CD14-positive monocyte (primary cell): ENCODE measurements around the gene CYP46A1. TPM values are rescaled to one million over a fixed set of nuclear protein-coding genes. Genes with fewer than 3 reads are reported as not detected.

Source experiments
- DNase-seq, 3 donors: peaks; one replicate each; pipeline ENCODE4 v3.0.0-alpha.2; 2011 to 2022
- H2AFZ ChIP-seq: 2 replicates; pipeline ENCODE4 v1.6.0; 2012; ENCODE audit warnings: mild to moderate bottlenecking, low read depth, low read length, inconsistent platforms; ENCODE audit not compliant: insufficient read depth, poor library complexity, severe bottlenecking
- H3K27ac ChIP-seq, 2 donors: 1 replicate in 1 of 2; 2 replicates in 1 of 2; pipeline ENCODE4 v1.5.1; 2012 to 2013; ENCODE audit warnings: low read length in 2 of 2, control low read depth in 1 of 2, inconsistent platforms in 1 of 2, low read depth in 1 of 2, mild to moderate bottlenecking in 1 of 2
- H3K27me3 ChIP-seq, 2 donors: one replicate each; pipeline versions ENCODE4 v1.6.0 to v1.6.1; 2011 to 2013; ENCODE audit warnings: low read length in 2 of 2; ENCODE audit not compliant: control insufficient read depth in 2 of 2, insufficient read depth in 2 of 2
- H3K36me3 ChIP-seq, 2 donors: replicated peaks in 1 of 2; 1 replicate in 1 of 2; 2 replicates in 1 of 2; pipeline versions ENCODE4 v1.5.1 to v1.6.1; 2012 to 2013; ENCODE audit warnings: low read length in 2 of 2, control low read depth in 1 of 2, inconsistent platforms in 1 of 2, mild to moderate bottlenecking in 1 of 2; ENCODE audit not compliant: insufficient read depth in 2 of 2, control insufficient read depth in 1 of 2
- H3K4me1 ChIP-seq, 2 donors: 1 replicate in 1 of 2; 2 replicates in 1 of 2; pipeline versions ENCODE4 v1.5.1 to v1.6.1; 2012 to 2013; ENCODE audit warnings: low read length in 2 of 2, control low read depth in 1 of 2, inconsistent platforms in 1 of 2, mild to moderate bottlenecking in 1 of 2, moderate library complexity in 1 of 2; ENCODE audit not compliant: insufficient read depth in 2 of 2, control insufficient read depth in 1 of 2
- H3K4me2 ChIP-seq: replicated peaks from 2 replicates; pipeline ENCODE3; 2012; ENCODE audit warnings: low read length, moderate library complexity, mild to moderate bottlenecking; ENCODE audit not compliant: poor library complexity, severe bottlenecking; ENCODE audit errors: extremely low read depth
- H3K4me3 ChIP-seq, 3 experiments: fragments of 200-600 bp in 1 of 3; sonication (generic) in 1 of 3; replicated peaks in 1 of 3; 1 replicate in 2 of 3; 2 replicates in 1 of 3; pipeline ENCODE4 v1.5.1; 2011 to 2013; ENCODE audit warnings: low read length in 3 of 3, mild to moderate bottlenecking in 3 of 3, control low read depth in 2 of 3, low read depth in 2 of 3, inconsistent platforms in 1 of 3, moderate library complexity in 1 of 3
- H3K79me2 ChIP-seq: 2 replicates; pipeline ENCODE4 v1.6.0; 2012; ENCODE audit warnings: mild to moderate bottlenecking, control low read depth, inconsistent platforms, low read length, moderate library complexity; ENCODE audit not compliant: insufficient read depth
- H3K9ac ChIP-seq: 2 replicates; pipeline ENCODE4 v1.6.0; 2017; ENCODE audit warnings: low read length, mild to moderate bottlenecking; ENCODE audit not compliant: insufficient read depth, poor library complexity, severe bottlenecking
- H3K9me3 ChIP-seq, 2 donors: replicated peaks in 1 of 2; 1 replicate in 1 of 2; 2 replicates in 1 of 2; pipeline versions ENCODE4 v1.5.1 to v1.6.1; 2012 to 2013; ENCODE audit warnings: low read length in 2 of 2, control low read depth in 1 of 2; ENCODE audit not compliant: control insufficient read depth in 1 of 2, insufficient read depth in 1 of 2
- H4K20me1 ChIP-seq: 2 replicates; pipeline ENCODE4 v1.6.0; 2012; ENCODE audit warnings: mild to moderate bottlenecking, low read length, control low read depth, moderate library complexity; ENCODE audit not compliant: insufficient read depth
- H3K27ac Mint-ChIP-seq, 7 donors: one replicate each; pipeline ENCODE4 v1.8.0; 2020; ENCODE audit warnings: mild to moderate bottlenecking in 7 of 7, mixed read lengths in 7 of 7, moderate library complexity in 6 of 7, inconsistent platforms in 2 of 7
- H3K27me3 Mint-ChIP-seq, 3 donors: one replicate each; pipeline ENCODE4 v1.8.0; 2021 to 2022; ENCODE audit warnings: low read depth in 3 of 3, mild to moderate bottlenecking in 3 of 3, mixed read lengths in 3 of 3, moderate library complexity in 3 of 3, inconsistent platforms in 1 of 3
- H3K36me3 Mint-ChIP-seq, 2 donors: one replicate each; pipeline ENCODE4 v1.8.0; 2020; ENCODE audit warnings: mixed read lengths in 2 of 2, inconsistent platforms in 1 of 2, mild to moderate bottlenecking in 1 of 2
- H3K4me1 Mint-ChIP-seq: one replicate; pipeline ENCODE4 v1.8.0; 2020; ENCODE audit warnings: mild to moderate bottlenecking, mixed read lengths
- H3K4me3 Mint-ChIP-seq, 2 donors: one replicate each; pipeline ENCODE4 v1.8.0; 2020; ENCODE audit warnings: mild to moderate bottlenecking in 2 of 2, mixed read lengths in 2 of 2, moderate library complexity in 1 of 2
- H3K9me3 Mint-ChIP-seq, 7 donors: one replicate each; pipeline ENCODE4 v1.8.0; 2020 to 2022; ENCODE audit warnings: mixed read lengths in 7 of 7, mild to moderate bottlenecking in 6 of 7, moderate library complexity in 6 of 7, inconsistent platforms in 2 of 7
- WGBS: methylation state at CpG from one replicate; pipeline ENCODE4 v1.1.5; 2013; ENCODE audit warnings: missing lambda C conversion rate; ENCODE audit not compliant: insufficient coverage; 5-methylcytosine and 5-hydroxymethylcytosine counted together
- intact Hi-C, 2 donors: fragments of 100-400 bp; cut with micrococcal nuclease; formaldehyde crosslinking; loops; one replicate each; pipeline versions ENCODE4 v1.15.0 to v1.15.1; 2023
- polyA plus RNA-seq, 3 donors: library from polyadenylated mRNA; depleted of rRNA in 1 of 3; unstranded in 2 of 3; stranded (reverse) in 1 of 3; fragments of 300-500 nt in 2 of 3; fragments of >200 nt in 1 of 3; fragmentation: Illumina TruSeq in 2 of 3; gene quantifications; 1 replicate in 2 of 3; 2 replicates in 1 of 3; pipeline ENCODE4 v1.2.3, GENCODE V29; 2012 to 2021
- TF ChIP-seq, protein P1 (sequence below): fragments of 200-600 bp; IDR thresholded peaks from one replicate; pipeline ENCODE4 v1.8.0; 2022; ENCODE audit warnings: antibody characterized with exemption, mild to moderate bottlenecking

Gene CYP46A1
- polyA plus RNA-seq, 3 donors: not detected

DNA sequence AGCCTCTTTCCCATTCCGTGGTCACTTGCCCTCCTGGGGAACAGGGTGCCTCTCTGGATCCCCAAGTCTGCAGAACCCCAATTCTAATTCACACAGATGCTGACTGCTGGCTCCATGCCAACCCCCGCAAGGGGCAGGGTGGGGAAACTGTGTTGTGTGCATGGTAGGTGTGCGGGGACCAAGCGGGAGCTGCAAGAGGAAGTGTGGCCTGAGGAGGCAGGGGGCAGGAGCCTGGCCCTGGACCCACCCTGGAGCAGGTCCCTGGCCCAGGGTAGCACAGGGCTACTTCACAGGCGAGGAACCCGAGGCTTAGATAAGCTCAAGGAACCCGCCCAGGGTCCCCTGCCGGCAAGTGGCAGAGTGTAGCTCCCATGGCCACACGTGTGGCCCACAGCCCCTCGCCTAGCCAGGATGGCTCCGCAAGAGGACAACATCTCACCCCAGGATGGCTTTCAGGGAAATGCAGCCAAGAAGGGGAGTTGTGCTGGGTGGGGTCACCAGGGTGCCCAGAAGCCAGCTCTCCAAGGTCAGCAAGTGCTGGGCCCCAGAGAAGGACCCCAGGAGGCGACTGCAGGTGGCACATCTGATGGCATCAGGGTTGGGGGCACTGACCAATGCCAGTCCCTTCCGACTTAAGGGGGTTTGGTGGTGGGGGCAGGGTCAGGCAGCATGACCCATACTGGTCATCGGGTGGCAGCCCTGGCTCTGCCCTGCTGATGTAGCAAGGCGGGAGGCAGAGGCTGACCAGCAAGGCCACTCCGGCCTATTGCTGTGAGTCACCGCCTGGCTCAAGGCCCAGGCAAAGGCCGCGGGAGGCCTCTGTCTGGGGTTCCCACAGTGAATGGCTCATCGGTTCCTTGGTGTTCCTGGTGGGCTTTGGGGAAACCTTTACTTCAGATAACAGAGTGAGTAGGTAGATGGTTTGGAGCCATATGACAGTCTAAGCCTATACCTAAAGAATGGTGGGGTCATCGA lies 71.8 kb downstream of the CYP46A1 start:
- peaks cover 0 to 22% of the 10 kb centered on the region in 2 donors for H3K27me3 ChIP-seq
- H2AFZ ChIP-seq: no peak overlapping the region
- WGBS: 87% methylated on average over 11 of the region's 21 CpGs
- no peaks in the 10 kb centered on the region for H4K20me1 ChIP-seq
- intact Hi-C loops: no loop called here
- Mint-ChIP-seq H3K4me3 (no peak overlapping the region), H3K4me1 (peaks cover 2% of the 10 kb centered on the region), H3K27ac (peak overlapping the region in 1 of 7 donors; percentile 25), H3K36me3 (no peaks in the 10 kb centered on the region), H3K27me3 (peaks cover 24 to 37% (median 28%) of the 10 kb centered on the region in 3 donors), H3K9me3 (no peaks in the 10 kb centered on the region)
- no peak overlapping the region for H3K4me3 ChIP-seq
- no peak for DNase-seq
- H3K9me3 ChIP-seq: no peaks in the 10 kb centered on the region
- no peak overlapping the region for H3K9ac ChIP-seq
- H3K36me3 ChIP-seq: no peaks in the 10 kb centered on the region
- H3K79me2 ChIP-seq: no peaks in the 10 kb centered on the region
- no peak overlapping the region for H3K4me2 ChIP-seq
- H3K4me1 ChIP-seq: no peaks in the 10 kb centered on the region
- no peak overlapping the region for H3K27ac ChIP-seq
- TF ChIP-seq, protein P1, sequence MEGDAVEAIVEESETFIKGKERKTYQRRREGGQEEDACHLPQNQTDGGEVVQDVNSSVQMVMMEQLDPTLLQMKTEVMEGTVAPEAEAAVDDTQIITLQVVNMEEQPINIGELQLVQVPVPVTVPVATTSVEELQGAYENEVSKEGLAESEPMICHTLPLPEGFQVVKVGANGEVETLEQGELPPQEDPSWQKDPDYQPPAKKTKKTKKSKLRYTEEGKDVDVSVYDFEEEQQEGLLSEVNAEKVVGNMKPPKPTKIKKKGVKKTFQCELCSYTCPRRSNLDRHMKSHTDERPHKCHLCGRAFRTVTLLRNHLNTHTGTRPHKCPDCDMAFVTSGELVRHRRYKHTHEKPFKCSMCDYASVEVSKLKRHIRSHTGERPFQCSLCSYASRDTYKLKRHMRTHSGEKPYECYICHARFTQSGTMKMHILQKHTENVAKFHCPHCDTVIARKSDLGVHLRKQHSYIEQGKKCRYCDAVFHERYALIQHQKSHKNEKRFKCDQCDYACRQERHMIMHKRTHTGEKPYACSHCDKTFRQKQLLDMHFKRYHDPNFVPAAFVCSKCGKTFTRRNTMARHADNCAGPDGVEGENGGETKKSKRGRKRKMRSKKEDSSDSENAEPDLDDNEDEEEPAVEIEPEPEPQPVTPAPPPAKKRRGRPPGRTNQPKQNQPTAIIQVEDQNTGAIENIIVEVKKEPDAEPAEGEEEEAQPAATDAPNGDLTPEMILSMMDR: no peak

DNA sequence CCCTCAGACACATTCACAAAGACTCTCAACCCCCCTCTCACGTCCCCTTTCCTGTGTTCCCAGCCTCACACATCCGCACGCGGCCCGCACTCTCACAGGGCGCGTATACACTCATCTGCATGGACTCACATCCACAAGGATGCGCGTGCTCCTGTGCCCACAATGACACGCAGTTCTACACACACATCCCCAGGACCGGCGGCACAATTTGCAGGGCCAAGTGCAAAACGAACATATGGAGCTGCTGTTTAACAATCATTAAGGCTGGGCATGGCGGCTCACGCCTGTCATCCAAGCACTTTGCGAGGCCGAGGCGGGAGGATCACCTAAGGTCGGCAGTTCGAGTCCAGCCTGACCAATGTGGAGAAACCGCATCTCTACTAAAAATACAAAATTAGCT lies 72.7 kb downstream of the CYP46A1 start:
- Histone ChIP-seq H3K9me3 (no peaks in the 10 kb centered on the region), H3K4me3 (no peak overlapping the region), H3K4me1 (no peaks in the 10 kb centered on the region), H4K20me1 (no peaks in the 10 kb centered on the region), H3K36me3 (no peaks in the 10 kb centered on the region), H3K4me2 (no peak overlapping the region), H3K27me3 (peaks cover 0 to 17% of the 10 kb centered on the region in 2 donors), H3K79me2 (no peaks in the 10 kb centered on the region), H3K9ac (no peak overlapping the region), H3K27ac (no peak overlapping the region), H2AFZ (no peak overlapping the region)
- 97% methylated on average over 17 of the region's 21 CpGs for WGBS
- intact Hi-C loops: no loop called here
- Mint-ChIP-seq H3K4me3 (no peak overlapping the region), H3K27ac (no peak overlapping the region), H3K27me3 (peaks cover 21 to 34% (median 24%) of the 10 kb centered on the region in 3 donors), H3K9me3 (no peaks in the 10 kb centered on the region), H3K36me3 (no peaks in the 10 kb centered on the region), H3K4me1 (peaks cover 2% of the 10 kb centered on the region)
- TF ChIP-seq, protein P1: no peak
- DNase-seq: no peak
